ENCODE results near the gene GPC6.

Gene GPC6

DNA sequence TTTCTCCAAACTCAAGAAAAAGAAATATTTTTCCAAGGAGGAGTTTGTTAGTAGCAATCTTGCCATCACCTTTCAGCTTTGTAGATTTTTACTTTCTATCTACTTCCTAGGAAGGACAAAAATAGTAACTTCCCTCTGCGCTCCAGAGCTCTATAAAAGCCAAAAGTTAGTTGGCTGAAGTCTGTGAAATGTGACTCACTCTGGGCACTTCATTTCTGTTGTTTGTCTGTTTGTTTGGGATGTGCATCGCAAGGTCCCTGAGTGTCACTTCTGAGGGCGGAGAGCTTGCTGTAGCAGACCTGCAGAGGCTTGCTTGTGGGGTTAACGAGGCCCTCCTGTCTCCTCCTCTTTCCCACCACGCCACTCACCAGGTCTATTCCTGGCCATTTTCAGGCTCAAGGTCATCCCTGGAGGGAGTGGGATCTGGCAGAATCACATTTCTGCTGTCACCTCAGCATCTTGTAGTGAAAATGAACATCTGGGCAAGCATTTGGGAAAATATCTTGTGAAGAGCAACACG is 307.6 kb downstream of the GPC6 start:
- H3K4me1 ChIP-seq (ENCODE audit: insufficient read depth, low read length): no peaks in the 10 kb centered on the region
- no peaks in the 10 kb centered on the region for H3K9me3 ChIP-seq (ENCODE audit: control insufficient read depth, insufficient read depth, low read length)
- H3K9ac ChIP-seq (ENCODE audit: low read depth, low read length): no peak overlapping the region
- H3K36me3 ChIP-seq (ENCODE audit: insufficient read depth, low read length): no peaks in the 10 kb centered on the region

DNA sequence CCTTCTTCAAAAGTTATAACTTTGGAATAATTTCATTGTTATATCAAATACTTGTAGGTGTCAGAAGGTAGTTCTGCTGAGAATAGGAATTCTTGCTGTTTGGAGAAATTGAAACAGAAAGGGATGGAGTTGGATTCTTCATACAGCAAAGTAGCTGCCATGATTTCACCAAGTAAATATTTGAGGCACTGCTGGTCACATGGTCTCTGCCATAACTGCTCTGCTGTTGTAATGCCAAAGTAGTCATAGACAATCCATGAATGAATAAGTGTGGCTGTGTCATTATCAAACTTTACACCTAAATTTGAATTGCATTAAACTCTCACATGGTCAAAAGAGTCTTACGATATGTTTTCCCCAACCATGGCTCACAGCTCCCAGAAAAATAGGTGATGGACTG is 308.6 kb downstream of the GPC6 start:
- no peak overlapping the region for H3K9ac ChIP-seq (ENCODE audit: low read depth, low read length)
- no peaks in the 10 kb centered on the region for H3K36me3 ChIP-seq (ENCODE audit: insufficient read depth, low read length)
- no peaks in the 10 kb centered on the region for H3K9me3 ChIP-seq (ENCODE audit: control insufficient read depth, insufficient read depth, low read length)
- H3K4me1 ChIP-seq (ENCODE audit: insufficient read depth, low read length): no peaks in the 10 kb centered on the region

GRCh38 chr13:93539914-93540313 is 313.3 kb downstream of the GPC6 start:
- Histone ChIP-seq H3K9ac (ENCODE audit: low read depth, low read length) (no peak overlapping the region), H3K36me3 (ENCODE audit: insufficient read depth, low read length) (no peaks in the 10 kb centered on the region), H3K4me1 (ENCODE audit: insufficient read depth, low read length) (no peaks in the 10 kb centered on the region), H3K9me3 (ENCODE audit: control insufficient read depth, insufficient read depth, low read length) (no peaks in the 10 kb centered on the region)

DNA sequence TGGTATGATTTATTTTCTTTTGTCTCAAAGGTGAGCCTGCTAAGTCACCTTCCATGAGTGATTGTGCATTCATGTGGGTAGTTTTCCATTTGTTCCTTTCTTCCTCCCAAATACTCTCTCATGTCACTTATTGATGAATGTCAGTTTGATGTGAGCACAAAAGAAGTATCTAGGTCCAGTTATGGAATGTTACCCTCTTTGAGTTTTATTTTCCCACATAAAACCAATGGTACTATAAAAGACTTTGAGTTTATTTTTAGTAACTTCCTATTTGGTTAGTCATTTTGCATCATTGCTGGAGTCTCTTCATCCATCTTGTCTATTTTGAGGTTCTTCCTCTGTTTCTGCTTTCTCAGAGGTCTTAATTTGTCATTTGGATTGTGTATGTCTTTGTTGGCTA is 321.3 kb downstream of the GPC6 start:
- Histone ChIP-seq H3K9ac (ENCODE audit: low read depth, low read length) (no peak overlapping the region), H3K4me1 (ENCODE audit: insufficient read depth, low read length) (peaks cover 2% of the 10 kb centered on the region), H3K36me3 (ENCODE audit: insufficient read depth, low read length) (no peaks in the 10 kb centered on the region), H3K9me3 (ENCODE audit: control insufficient read depth, insufficient read depth, low read length) (no peaks in the 10 kb centered on the region)

DNA sequence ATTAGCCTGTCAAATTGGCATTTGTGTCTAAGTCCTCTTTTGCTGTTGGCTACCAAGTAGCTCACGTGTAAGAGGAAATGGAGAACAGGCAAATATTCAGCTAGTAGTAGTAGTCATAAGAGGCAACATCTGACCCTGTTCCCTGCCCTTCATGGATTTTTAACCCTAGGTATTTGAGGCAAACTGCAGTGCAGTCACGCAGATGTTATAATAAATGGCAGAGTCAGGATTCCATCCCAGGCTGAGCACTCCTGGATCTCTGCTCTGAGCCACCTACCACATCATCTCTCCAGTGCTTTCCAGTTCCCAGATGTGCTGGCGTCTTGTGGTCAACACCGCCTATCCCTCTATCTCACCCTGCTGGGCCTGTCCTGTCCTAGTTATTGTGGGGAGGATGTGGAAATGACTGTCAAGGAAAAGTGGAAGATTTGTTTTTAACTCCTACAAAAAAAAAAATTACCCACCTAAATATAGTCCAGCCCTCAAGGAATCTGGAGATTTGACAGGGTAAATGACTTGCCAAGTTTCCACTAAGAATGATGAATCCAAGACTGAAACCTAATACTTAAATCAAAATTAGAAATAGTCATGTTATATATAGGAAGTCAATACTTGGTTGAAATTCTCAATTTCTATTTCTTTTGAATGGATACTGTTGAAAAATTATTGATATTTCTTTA is 322.9 kb downstream of the GPC6 start:
- H3K9me3 ChIP-seq (ENCODE audit: control insufficient read depth, insufficient read depth, low read length): no peaks in the 10 kb centered on the region
- no peaks in the 10 kb centered on the region for H3K36me3 ChIP-seq (ENCODE audit: insufficient read depth, low read length)
- H3K4me1 ChIP-seq (ENCODE audit: insufficient read depth, low read length): peaks cover 6% of the 10 kb centered on the region
- H3K9ac ChIP-seq (ENCODE audit: low read depth, low read length): no peak overlapping the region

GRCh38 chr13:93550236-93550635 is 323.6 kb downstream of the GPC6 start:
- no peak overlapping the region for H3K9ac ChIP-seq (ENCODE audit: low read depth, low read length)
- no peaks in the 10 kb centered on the region for H3K9me3 ChIP-seq (ENCODE audit: control insufficient read depth, insufficient read depth, low read length)
- H3K36me3 ChIP-seq (ENCODE audit: insufficient read depth, low read length): no peaks in the 10 kb centered on the region
- peaks cover 12% of the 10 kb centered on the region for H3K4me1 ChIP-seq (ENCODE audit: insufficient read depth, low read length)

DNA sequence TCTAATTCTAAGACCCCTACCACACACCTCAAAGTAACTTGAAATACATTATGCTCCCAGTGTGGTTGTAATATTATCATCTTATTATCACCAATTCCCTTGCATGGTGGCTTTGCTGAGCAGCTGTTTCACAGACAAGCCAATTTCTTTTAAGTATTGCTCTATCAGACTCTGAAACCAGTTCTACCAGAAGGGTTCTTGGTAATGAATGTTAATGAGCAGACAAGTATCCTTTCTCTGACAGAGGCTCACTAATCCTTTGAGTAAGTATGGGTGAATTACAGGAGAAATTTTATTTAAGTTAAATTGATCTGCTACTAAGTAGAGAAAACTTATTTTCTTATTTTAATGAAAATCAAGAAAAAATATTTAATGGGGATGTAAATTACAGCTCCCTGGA is 326.0 kb downstream of the GPC6 start:
- no peaks in the 10 kb centered on the region for H3K36me3 ChIP-seq (ENCODE audit: insufficient read depth, low read length)
- peaks cover 12% of the 10 kb centered on the region for H3K4me1 ChIP-seq (ENCODE audit: insufficient read depth, low read length)
- no peaks in the 10 kb centered on the region for H3K9me3 ChIP-seq (ENCODE audit: control insufficient read depth, insufficient read depth, low read length)
- H3K9ac ChIP-seq (ENCODE audit: low read depth, low read length): no peak overlapping the region

- Histone ChIP-seq H3K4me1 (ENCODE audit: insufficient read depth, low read length) (peaks cover 12% of the 10 kb centered on the region), H3K9me3 (ENCODE audit: control insufficient read depth, insufficient read depth, low read length) (no peaks in the 10 kb centered on the region), H3K36me3 (ENCODE audit: insufficient read depth, low read length) (no peaks in the 10 kb centered on the region), H3K9ac (ENCODE audit: low read depth, low read length) (no peak overlapping the region)
Observed at GRCh38 chr13:93554514-93554913, 327.9 kb downstream of the GPC6 start.

GRCh38 chr13:93558637-93559036 is 332.0 kb downstream of the GPC6 start:
- H3K36me3 ChIP-seq (ENCODE audit: insufficient read depth, low read length): no peaks in the 10 kb centered on the region
- H3K9ac ChIP-seq (ENCODE audit: low read depth, low read length): no peak overlapping the region
- H3K9me3 ChIP-seq (ENCODE audit: control insufficient read depth, insufficient read depth, low read length): no peaks in the 10 kb centered on the region
- H3K4me1 ChIP-seq (ENCODE audit: insufficient read depth, low read length): peaks cover 35% of the 10 kb centered on the region

DNA sequence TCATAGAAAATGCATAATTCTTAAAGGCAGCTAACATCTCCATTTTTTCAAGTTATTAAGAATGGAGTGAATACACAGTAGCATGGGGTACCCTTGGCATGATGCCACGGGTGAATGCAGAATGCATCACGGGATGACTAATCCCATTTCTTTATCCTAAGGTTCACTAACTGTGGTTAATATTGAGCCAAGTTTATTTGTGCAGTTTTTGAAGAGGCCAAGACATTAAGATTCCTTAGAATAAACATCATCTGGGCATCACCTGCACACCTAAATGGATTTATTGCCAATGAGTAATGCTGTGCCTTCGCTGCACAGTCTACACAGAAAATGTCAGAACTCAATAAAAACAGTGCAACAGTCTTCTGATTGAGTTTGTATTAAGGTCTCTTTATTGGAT is 333.1 kb downstream of the GPC6 start:
- Histone ChIP-seq H3K4me1 (ENCODE audit: insufficient read depth, low read length) (peaks cover 29% of the 10 kb centered on the region), H3K9ac (ENCODE audit: low read depth, low read length) (no peak overlapping the region), H3K36me3 (ENCODE audit: insufficient read depth, low read length) (no peaks in the 10 kb centered on the region), H3K9me3 (ENCODE audit: control insufficient read depth, insufficient read depth, low read length) (no peaks in the 10 kb centered on the region)

GRCh38 chr13:93561576-93562225 is 335.1 kb downstream of the GPC6 start:
- H3K36me3 ChIP-seq (ENCODE audit: insufficient read depth, low read length): no peaks in the 10 kb centered on the region
- no peak overlapping the region for H3K9ac ChIP-seq (ENCODE audit: low read depth, low read length)
- H3K4me1 ChIP-seq (ENCODE audit: insufficient read depth, low read length): peaks cover 26% of the 10 kb centered on the region
- no peaks in the 10 kb centered on the region for H3K9me3 ChIP-seq (ENCODE audit: control insufficient read depth, insufficient read depth, low read length)

DNA sequence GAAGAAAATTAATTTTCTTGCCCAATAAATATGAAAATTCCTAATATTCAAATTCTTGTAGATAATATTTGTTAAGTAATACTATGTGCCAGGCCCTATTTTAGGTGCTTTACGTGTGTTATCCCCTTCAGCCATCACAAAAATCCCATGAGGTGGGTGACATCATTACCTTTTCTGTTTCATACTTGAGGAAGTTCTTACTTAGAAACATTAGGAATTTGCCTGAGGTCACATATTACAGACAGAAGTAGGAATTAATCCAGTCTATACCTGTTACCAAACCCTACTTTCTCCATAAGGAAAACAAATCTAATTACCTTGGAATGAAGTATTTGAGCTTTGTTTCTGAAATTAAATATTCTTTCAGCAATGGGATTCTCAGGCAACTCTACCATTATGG is 336.1 kb downstream of the GPC6 start:
- Histone ChIP-seq H3K4me1 (ENCODE audit: insufficient read depth, low read length) (peaks cover 26% of the 10 kb centered on the region), H3K9ac (ENCODE audit: low read depth, low read length) (no peak overlapping the region), H3K9me3 (ENCODE audit: control insufficient read depth, insufficient read depth, low read length) (no peaks in the 10 kb centered on the region), H3K36me3 (ENCODE audit: insufficient read depth, low read length) (no peaks in the 10 kb centered on the region)

- no peaks in the 10 kb centered on the region for H3K4me1 ChIP-seq (ENCODE audit: insufficient read depth, low read length)
- H3K9ac ChIP-seq (ENCODE audit: low read depth, low read length): no peak overlapping the region
- no peaks in the 10 kb centered on the region for H3K36me3 ChIP-seq (ENCODE audit: insufficient read depth, low read length)
- H3K9me3 ChIP-seq (ENCODE audit: control insufficient read depth, insufficient read depth, low read length): no peaks in the 10 kb centered on the region
Observed at GRCh38 chr13:93577105-93577504, 350.5 kb downstream of the GPC6 start.

GRCh38 chr13:93589788-93590187 is 363.2 kb downstream of the GPC6 start:
- H3K9ac ChIP-seq (ENCODE audit: low read depth, low read length): no peak overlapping the region
- no peaks in the 10 kb centered on the region for H3K9me3 ChIP-seq (ENCODE audit: control insufficient read depth, insufficient read depth, low read length)
- no peaks in the 10 kb centered on the region for H3K4me1 ChIP-seq (ENCODE audit: insufficient read depth, low read length)
- H3K36me3 ChIP-seq (ENCODE audit: insufficient read depth, low read length): no peaks in the 10 kb centered on the region

DNA sequence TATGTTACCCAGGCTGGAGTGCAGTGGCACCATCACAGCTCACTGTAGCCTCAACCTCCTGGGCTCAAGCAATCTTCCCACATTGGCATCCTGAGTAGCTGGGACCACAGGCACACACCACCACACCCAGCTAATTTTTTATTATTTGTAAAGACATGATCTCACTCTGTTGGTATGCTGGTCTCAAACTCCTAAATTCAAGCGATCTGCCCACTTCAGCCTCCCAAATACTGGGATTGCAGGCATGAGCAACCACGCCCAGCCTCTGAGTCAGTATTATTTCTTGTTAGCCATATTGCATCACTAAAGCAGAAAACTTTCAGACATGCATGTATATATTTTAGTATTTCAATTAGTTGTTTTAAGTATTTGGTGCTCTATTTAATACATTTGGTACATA is 376.4 kb downstream of the GPC6 start:
- no peaks in the 10 kb centered on the region; the same call in 1 of the 2 replicates for H3K9me3 ChIP-seq (ENCODE audit: control insufficient read depth, insufficient read depth, low read length)
- H3K36me3 ChIP-seq (ENCODE audit: insufficient read depth, low read length): no peaks in the 10 kb centered on the region
- H3K9ac ChIP-seq (ENCODE audit: low read depth, low read length): no peak overlapping the region
- H3K4me1 ChIP-seq (ENCODE audit: insufficient read depth, low read length): 0 out of 2 replicates have a peak, but pooled peaks cover 5% of the 10 kb centered on the region
